ENCODE data around the gene FAM114A1. TPM values are rescaled to one million over a fixed set of nuclear protein-coding genes. Genes with fewer than 3 reads are reported as not detected.

Gene FAM114A1
- total RNA-seq, 6 experiments from 2014 or later, result 161 to 210 (median 187) TPM

GRCh38 chr4:38846015-38846414 lies 21.6 kb upstream of the FAM114A1 start:
- no peak for TF ChIP-seq CTCF (IDR thresholded peaks at IDR 0.05)

GRCh38 chr4:38855466-38855865 lies 12.1 kb upstream of the FAM114A1 start:
- peaks cover 39% of the 10 kb centered on the region for H3K4me1 Mint-ChIP-seq (ENCODE audit: low read depth)
- H3K27me3 Mint-ChIP-seq (ENCODE audit: insufficient read depth), result no peaks in the 10 kb centered on the region; the same call in none of the 2 replicates
- no peak for DNase-seq
- H3K36me3 Mint-ChIP-seq (ENCODE audit: low read depth), result peaks cover 1% of the 10 kb centered on the region; the same call in 1 of the 2 replicates
- H3K27ac Mint-ChIP-seq, result no peak overlapping the region
- peaks cover 12% of the 10 kb centered on the region for H3K9me3 Mint-ChIP-seq
- no peak overlapping the region for H3K4me3 Mint-ChIP-seq
- no peak for TF ChIP-seq CTCF (IDR thresholded peaks at IDR 0.05)

More at GRCh38 chr4:38846015-38846414, 21.6 kb upstream of the FAM114A1 start:
- Mint-ChIP-seq H3K9me3 (peaks cover 12% of the 10 kb centered on the region; the same call in 1 of the 2 replicates), H3K27ac (no peak overlapping the region), H3K36me3 (ENCODE audit: low read depth) (peaks cover 16% of the 10 kb centered on the region), H3K27me3 (ENCODE audit: insufficient read depth) (peaks cover 13% of the 10 kb centered on the region), H3K4me3 (no peak overlapping the region), H3K4me1 (ENCODE audit: low read depth) (no peaks in the 10 kb centered on the region)
- DNase-seq, result no peak

GRCh38 chr4:38856046-38856445 lies 11.6 kb upstream of the FAM114A1 start:
- peaks cover 12% of the 10 kb centered on the region for H3K9me3 Mint-ChIP-seq
- H3K27ac Mint-ChIP-seq, result no peak overlapping the region
- H3K36me3 Mint-ChIP-seq (ENCODE audit: low read depth), result no peaks in the 10 kb centered on the region
- no peak for TF ChIP-seq CTCF (IDR thresholded peaks at IDR 0.05)
- H3K4me3 Mint-ChIP-seq, result peak overlapping the region; percentile 85; the same call in 1 of the 2 replicates
- peaks cover 42% of the 10 kb centered on the region for H3K4me1 Mint-ChIP-seq (ENCODE audit: low read depth)
- no peaks in the 10 kb centered on the region; the same call in none of the 2 replicates for H3K27me3 Mint-ChIP-seq (ENCODE audit: insufficient read depth)
- DNase-seq, result no peak

- peak; percentile 87 for TF ChIP-seq CTCF (IDR thresholded peaks at IDR 0.05)
- Mint-ChIP-seq H3K4me3 (peak within 1 kb of the TSS; percentile 85), H3K27ac (peak within 1 kb of the TSS; percentile 91), H3K36me3 (ENCODE audit: low read depth) (no peaks in the 10 kb centered on the region), H3K9me3 (peaks cover 6% of the 10 kb centered on the region), H3K4me1 (ENCODE audit: low read depth) (peaks cover 49% of the 10 kb centered on the region), H3K27me3 (ENCODE audit: insufficient read depth) (no peaks in the 10 kb centered on the region; the same call in 1 of the 2 replicates)
- no peak for DNase-seq
Observed at GRCh38 chr4:38856524-38857337, 10.9 kb upstream of the FAM114A1 start, which contains the start of gene TLR6. Gene TLR6 (minus strand): TSS chr4:38856817. CDS start chr4:38829473, 27,344 bp downstream.

GRCh38 chr4:38857354-38858096 lies 10.1 kb upstream of the FAM114A1 start:
- Mint-ChIP-seq H3K9me3 (no peaks in the 10 kb centered on the region), H3K4me1 (ENCODE audit: low read depth) (peaks cover 53% of the 10 kb centered on the region), H3K4me3 (peak overlapping the region; percentile 85), H3K27ac (peak overlapping the region; percentile 91), H3K27me3 (ENCODE audit: insufficient read depth) (no peaks in the 10 kb centered on the region; the same call in 1 of the 2 replicates), H3K36me3 (ENCODE audit: low read depth) (no peaks in the 10 kb centered on the region)
- DNase-seq, result peak; percentile 83
- no peak for TF ChIP-seq CTCF (IDR thresholded peaks at IDR 0.05)
